Nephron progenitor cell (in vitro differentiated cells): ENCODE data around the gene NTN1.

Source experiments
- DNase-seq: peaks from one replicate; pipeline ENCODE4 v3.0.0; 2021
- H3K27ac Mint-ChIP-seq: 2 replicates; pipeline ENCODE4 v1.8.0; 2021; ENCODE audit warnings: mild to moderate bottlenecking, moderate library complexity, mixed read lengths
- H3K27me3 Mint-ChIP-seq: 2 replicates; pipeline ENCODE4 v1.8.0; 2021; ENCODE audit warnings: mild to moderate bottlenecking, low read depth, mixed read lengths; ENCODE audit not compliant: poor library complexity
- H3K36me3 Mint-ChIP-seq: 2 replicates; pipeline ENCODE4 v1.8.0; 2021; ENCODE audit warnings: low read depth, mixed read lengths
- H3K4me1 Mint-ChIP-seq: 2 replicates; pipeline ENCODE4 v1.8.0; 2021; ENCODE audit warnings: mixed read lengths
- H3K4me3 Mint-ChIP-seq: 2 replicates; pipeline ENCODE4 v1.8.0; 2021; ENCODE audit warnings: mild to moderate bottlenecking, moderate library complexity, mixed read lengths
- H3K9me3 Mint-ChIP-seq: 2 replicates; pipeline ENCODE4 v1.8.0; 2021; ENCODE audit warnings: mild to moderate bottlenecking, moderate library complexity, mixed read lengths
- TF ChIP-seq, protein P1 (sequence below): fragments of 200-600 bp; sonication (generic); IDR thresholded peaks from 2 replicates; pipeline ENCODE4 v1.5.0; 2021; ENCODE audit warnings: antibody characterized with exemption

NTN1 gene

GRCh38 chr17:8997994-8998628 is 23.2 kb upstream of the NTN1 start:
- Mint-ChIP-seq H3K9me3 (no peaks in the 10 kb centered on the region), H3K4me3 (no peak overlapping the region), H3K4me1 (peaks cover 19% of the 10 kb centered on the region), H3K27ac (no peak overlapping the region), H3K36me3 (no peaks in the 10 kb centered on the region), H3K27me3 (peaks cover 39% of the 10 kb centered on the region)
- peak; percentile 75 for DNase-seq
- TF ChIP-seq, protein P1, sequence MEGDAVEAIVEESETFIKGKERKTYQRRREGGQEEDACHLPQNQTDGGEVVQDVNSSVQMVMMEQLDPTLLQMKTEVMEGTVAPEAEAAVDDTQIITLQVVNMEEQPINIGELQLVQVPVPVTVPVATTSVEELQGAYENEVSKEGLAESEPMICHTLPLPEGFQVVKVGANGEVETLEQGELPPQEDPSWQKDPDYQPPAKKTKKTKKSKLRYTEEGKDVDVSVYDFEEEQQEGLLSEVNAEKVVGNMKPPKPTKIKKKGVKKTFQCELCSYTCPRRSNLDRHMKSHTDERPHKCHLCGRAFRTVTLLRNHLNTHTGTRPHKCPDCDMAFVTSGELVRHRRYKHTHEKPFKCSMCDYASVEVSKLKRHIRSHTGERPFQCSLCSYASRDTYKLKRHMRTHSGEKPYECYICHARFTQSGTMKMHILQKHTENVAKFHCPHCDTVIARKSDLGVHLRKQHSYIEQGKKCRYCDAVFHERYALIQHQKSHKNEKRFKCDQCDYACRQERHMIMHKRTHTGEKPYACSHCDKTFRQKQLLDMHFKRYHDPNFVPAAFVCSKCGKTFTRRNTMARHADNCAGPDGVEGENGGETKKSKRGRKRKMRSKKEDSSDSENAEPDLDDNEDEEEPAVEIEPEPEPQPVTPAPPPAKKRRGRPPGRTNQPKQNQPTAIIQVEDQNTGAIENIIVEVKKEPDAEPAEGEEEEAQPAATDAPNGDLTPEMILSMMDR = peak; percentile 91

- Mint-ChIP-seq H3K4me3 (peak overlapping the region; percentile 53), H3K27ac (no peak overlapping the region), H3K36me3 (no peaks in the 10 kb centered on the region), H3K4me1 (peaks cover 34% of the 10 kb centered on the region), H3K9me3 (no peaks in the 10 kb centered on the region), H3K27me3 (peaks cover 66% of the 10 kb centered on the region)
- TF ChIP-seq, protein P1 = no peak
- DNase-seq = no peak
Observed at GRCh38 chr17:9001559-9001958, 19.8 kb upstream of the NTN1 start.

- Mint-ChIP-seq H3K4me3 (peak overlapping the region; percentile 86), H3K4me1 (peaks cover 38% of the 10 kb centered on the region), H3K36me3 (no peaks in the 10 kb centered on the region), H3K9me3 (no peaks in the 10 kb centered on the region), H3K27ac (no peak overlapping the region), H3K27me3 (peaks cover 72% of the 10 kb centered on the region)
- DNase-seq = peak; percentile 53
- TF ChIP-seq, protein P1 = no peak
Observed at GRCh38 chr17:9002227-9002605, 19.1 kb upstream of the NTN1 start.

DNA sequence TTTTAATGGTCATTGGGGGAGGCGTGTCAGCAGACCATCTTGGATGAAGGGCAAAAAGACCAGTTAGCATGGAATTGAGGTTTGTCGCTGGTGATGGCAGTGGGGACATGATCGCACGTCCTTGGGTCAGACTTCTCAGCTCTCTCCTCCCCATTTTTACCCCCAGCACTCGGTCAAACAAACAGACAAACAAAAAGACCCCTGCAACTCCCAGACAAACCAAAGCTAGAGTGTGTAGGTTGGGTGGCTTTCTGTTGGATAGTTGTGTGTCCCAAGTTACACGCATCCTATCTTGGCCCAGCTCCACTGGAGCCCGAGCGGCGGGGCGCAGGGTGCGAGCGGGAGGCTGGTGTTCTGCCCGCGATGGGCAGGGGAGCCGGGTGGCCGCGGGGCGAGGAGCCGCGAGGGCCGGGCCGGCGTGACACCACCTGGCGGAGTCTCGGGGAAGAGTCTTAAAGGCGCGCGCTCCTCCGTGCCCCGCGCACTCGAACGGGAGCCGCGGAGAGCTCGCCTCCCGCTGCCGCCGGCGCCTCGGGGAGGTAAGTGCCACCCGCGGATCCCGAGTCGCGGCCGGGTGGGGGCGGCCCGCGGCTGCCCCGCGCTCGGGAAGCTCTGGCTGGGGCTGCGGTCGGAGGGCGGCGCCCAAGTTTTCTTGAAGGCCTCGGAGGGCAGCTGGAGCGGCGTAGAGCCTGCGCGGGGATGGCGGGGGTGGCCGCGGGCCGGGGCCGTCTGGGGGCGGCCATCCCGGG is 18.5 kb upstream of the NTN1 start:
- TF ChIP-seq, protein P1 = peak; percentile 29
- H3K4me1 Mint-ChIP-seq = peaks cover 43% of the 10 kb centered on the region
- peaks cover 78% of the 10 kb centered on the region for H3K27me3 Mint-ChIP-seq
- no peaks in the 10 kb centered on the region for H3K9me3 Mint-ChIP-seq
- H3K4me3 Mint-ChIP-seq = peak overlapping the region; percentile 86
- no peak overlapping the region for H3K27ac Mint-ChIP-seq
- DNase-seq = peak; percentile 75
- H3K36me3 Mint-ChIP-seq = no peaks in the 10 kb centered on the region

DNA sequence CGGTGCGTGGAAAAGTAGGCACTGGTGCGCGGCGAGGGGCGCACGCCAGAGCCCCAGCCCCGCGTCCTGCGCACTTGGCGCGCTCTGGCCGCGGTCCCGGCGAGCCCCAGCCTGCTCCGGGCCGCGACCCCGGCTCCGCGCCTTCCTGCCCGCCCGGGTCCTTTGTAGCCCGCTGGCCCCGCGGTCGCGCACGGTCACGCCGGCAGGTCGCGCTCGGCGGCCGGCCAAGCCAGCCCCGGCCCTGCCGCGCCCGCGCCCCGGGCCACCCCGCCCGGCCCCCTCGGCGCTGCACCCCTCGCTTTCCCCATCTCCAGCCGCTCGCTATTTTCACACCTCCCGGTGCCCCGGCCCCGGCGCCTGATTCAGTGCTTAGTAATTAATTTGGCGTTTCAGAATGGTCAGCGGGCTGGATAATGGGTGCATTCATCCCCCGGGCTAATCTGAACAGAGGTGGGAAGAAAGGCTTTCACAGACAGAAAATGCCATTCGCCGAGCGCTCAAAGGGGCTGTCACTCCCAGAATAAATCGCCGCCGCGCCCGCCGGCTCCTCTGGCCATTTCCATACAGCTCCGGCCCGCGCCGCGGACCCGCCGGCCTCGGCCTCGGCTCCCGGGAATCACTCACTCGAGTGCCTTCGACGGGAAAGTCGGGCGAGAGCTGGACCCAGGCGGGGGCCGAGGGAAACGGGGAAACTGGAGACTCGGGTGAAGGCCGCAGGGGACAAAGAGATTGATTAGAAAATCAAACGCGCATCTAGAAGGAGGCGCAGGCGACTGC is 17.8 kb upstream of the NTN1 start:
- Mint-ChIP-seq H3K4me1 (peaks cover 43% of the 10 kb centered on the region), H3K27me3 (peaks cover 79% of the 10 kb centered on the region), H3K36me3 (no peaks in the 10 kb centered on the region), H3K27ac (no peak overlapping the region), H3K4me3 (peak overlapping the region; percentile 81), H3K9me3 (no peaks in the 10 kb centered on the region)
- peak; percentile 63 for DNase-seq
- TF ChIP-seq, protein P1 = no peak
